Trophoblast cell (in vitro differentiated cells and primary cell): ENCODE measurements around the gene SPZ1.

Source experiments
- DNase-seq, 2 donors: peaks; one replicate each; pipeline ENCODE4 v3.0.0-alpha.2; 2016
- H2AFZ ChIP-seq: 2 replicates; pipeline ENCODE4 v1.6.1; 2013; ENCODE audit warnings: low read length, moderate library complexity, mild to moderate bottlenecking; ENCODE audit not compliant: insufficient read depth, poor library complexity
- H2AK5ac ChIP-seq: 2 replicates; pipeline ENCODE4 v1.6.1; 2013; ENCODE audit warnings: mild to moderate bottlenecking, low read length
- H2BK120ac ChIP-seq: 2 replicates; pipeline ENCODE4 v1.6.1; 2013; ENCODE audit warnings: low read length, mild to moderate bottlenecking, moderate library complexity; ENCODE audit not compliant: insufficient read depth, poor library complexity
- H2BK12ac ChIP-seq: 2 replicates; pipeline ENCODE4 v1.6.1; 2013; ENCODE audit warnings: mild to moderate bottlenecking, low read length, moderate library complexity
- H2BK5ac ChIP-seq: 2 replicates; pipeline ENCODE4 v1.6.1; 2013; ENCODE audit warnings: low read length, low read depth, moderate library complexity, mild to moderate bottlenecking; ENCODE audit not compliant: poor library complexity
- H3K14ac ChIP-seq: 2 replicates; pipeline ENCODE4 v1.6.1; 2013; ENCODE audit warnings: mild to moderate bottlenecking, low read length
- H3K18ac ChIP-seq: 2 replicates; pipeline ENCODE4 v1.6.1; 2013; ENCODE audit warnings: mild to moderate bottlenecking, low read length
- H3K23ac ChIP-seq: 2 replicates; pipeline ENCODE4 v1.6.1; 2013; ENCODE audit warnings: low read length
- H3K27ac ChIP-seq: 2 replicates; pipeline ENCODE4 v1.5.1; 2013; ENCODE audit warnings: low read depth, mild to moderate bottlenecking, inconsistent platforms, low read length, moderate library complexity
- H3K27me3 ChIP-seq: 2 replicates; pipeline ENCODE4 v1.6.1; 2013; ENCODE audit warnings: inconsistent platforms, mild to moderate bottlenecking, low read length, moderate library complexity; ENCODE audit not compliant: insufficient read depth
- H3K36me3 ChIP-seq, 2 experiments: 1 replicate in 1 of 2; 2 replicates in 1 of 2; pipeline ENCODE4 v1.6.1; 2013; ENCODE audit warnings: low read length in 2 of 2, mild to moderate bottlenecking in 2 of 2, moderate library complexity in 1 of 2; ENCODE audit not compliant: insufficient read depth in 2 of 2, control insufficient read depth in 1 of 2
- H3K4ac ChIP-seq: 2 replicates; pipeline ENCODE4 v1.6.1; 2013; ENCODE audit warnings: low read depth, mild to moderate bottlenecking, low read length, moderate library complexity
- H3K4me1 ChIP-seq, 2 experiments: 1 replicate in 1 of 2; 2 replicates in 1 of 2; pipeline ENCODE4 v1.6.1; 2013; ENCODE audit warnings: low read length in 2 of 2, mild to moderate bottlenecking in 2 of 2, moderate library complexity in 1 of 2; ENCODE audit not compliant: insufficient read depth in 2 of 2, control insufficient read depth in 1 of 2
- H3K4me2 ChIP-seq: 2 replicates; pipeline ENCODE4 v1.6.1; 2013; ENCODE audit warnings: inconsistent platforms, mild to moderate bottlenecking, low read length, moderate library complexity
- H3K4me3 ChIP-seq: 2 replicates; pipeline ENCODE4 v1.5.1; 2013; ENCODE audit warnings: mild to moderate bottlenecking, low read depth, low read length, inconsistent platforms
- H3K79me1 ChIP-seq: one replicate; pipeline ENCODE4 v1.6.1; 2013; ENCODE audit warnings: low read length
- H3K79me2 ChIP-seq: 2 replicates; pipeline ENCODE4 v1.6.1; 2013; ENCODE audit warnings: low read length, mild to moderate bottlenecking; ENCODE audit not compliant: control insufficient read depth, insufficient read depth, poor library complexity
- H3K9ac ChIP-seq: 2 replicates; pipeline ENCODE4 v1.6.1; 2013; ENCODE audit warnings: mild to moderate bottlenecking, low read length
- H3K9me3 ChIP-seq: 2 replicates; pipeline ENCODE4 v1.6.1; 2013; ENCODE audit warnings: low read depth, mild to moderate bottlenecking, control low read depth, inconsistent platforms, low read length; ENCODE audit not compliant: insufficient read depth
- H4K12ac ChIP-seq: 2 replicates; pipeline ENCODE4 v1.6.1; 2013; ENCODE audit warnings: low read depth, mild to moderate bottlenecking, low read length, moderate library complexity
- H4K8ac ChIP-seq: 2 replicates; pipeline ENCODE4 v1.6.1; 2013; ENCODE audit warnings: low read depth, mild to moderate bottlenecking, low read length, moderate library complexity
- H4K91ac ChIP-seq: one replicate; pipeline ENCODE4 v1.6.1; 2013; ENCODE audit warnings: low read depth, mild to moderate bottlenecking, low read length, moderate library complexity
- WGBS: extraction: QIAGEN DNeasy Blood & Tissue Kit; methylation state at CpG from one replicate; pipeline ENCODE4 v1.1.7; 2013; ENCODE audit warnings: missing lambda C conversion rate; ENCODE audit not compliant: insufficient read length, insufficient coverage; ENCODE audit errors: extremely low coverage; 5-methylcytosine and 5-hydroxymethylcytosine counted together

SPZ1 gene

GRCh38 chr5:80339116-80339515, 19.3 kb downstream of the SPZ1 start:
- H4K8ac ChIP-seq = no peak overlapping the region
- H3K27me3 ChIP-seq = no peaks in the 10 kb centered on the region
- H3K4me1 ChIP-seq = peaks cover 4 to 5% of the 10 kb centered on the region in 2 experiments
- H3K36me3 ChIP-seq = no peaks in the 10 kb centered on the region
- DNase-seq = peak; percentile 75 to 79
- H2BK12ac ChIP-seq = no peak overlapping the region
- no peak overlapping the region for H4K91ac ChIP-seq
- H3K9me3 ChIP-seq = no peaks in the 10 kb centered on the region
- H3K27ac ChIP-seq = no peak overlapping the region
- H3K79me1 ChIP-seq = peaks cover 3% of the 10 kb centered on the region
- no peak overlapping the region for H3K4ac ChIP-seq
- H2AK5ac ChIP-seq = no peak overlapping the region
- H3K79me2 ChIP-seq = no peaks in the 10 kb centered on the region
- no peak overlapping the region for H3K18ac ChIP-seq
- no peak overlapping the region for H2AFZ ChIP-seq
- no peak overlapping the region for H2BK5ac ChIP-seq
- no peak overlapping the region for H3K9ac ChIP-seq
- no peak overlapping the region for H3K14ac ChIP-seq
- no peak overlapping the region for H4K12ac ChIP-seq
- no CpG with 5 or more reads among the region's 7 CpGs for WGBS
- no peak overlapping the region for H2BK120ac ChIP-seq
- no peak overlapping the region for H3K4me3 ChIP-seq
- H3K23ac ChIP-seq = no peak overlapping the region
- H3K4me2 ChIP-seq = no peak overlapping the region

GRCh38 chr5:80341016-80341775, 21.4 kb downstream of the SPZ1 start:
- Histone ChIP-seq H3K18ac (no peak overlapping the region), H3K27ac (no peak overlapping the region), H2AFZ (no peak overlapping the region), H2BK5ac (no peak overlapping the region), H2BK12ac (no peak overlapping the region), H4K8ac (no peak overlapping the region), H3K23ac (no peak overlapping the region), H3K4ac (no peak overlapping the region), H4K91ac (no peak overlapping the region), H3K4me1 (peaks cover 4 to 5% of the 10 kb centered on the region in 2 experiments), H3K36me3 (no peaks in the 10 kb centered on the region), H3K4me3 (no peak overlapping the region), H3K14ac (no peak overlapping the region), H2BK120ac (no peak overlapping the region), H3K9ac (no peak overlapping the region), H2AK5ac (no peak overlapping the region), H3K27me3 (no peaks in the 10 kb centered on the region), H4K12ac (no peak overlapping the region), H3K4me2 (no peak overlapping the region), H3K79me2 (no peaks in the 10 kb centered on the region), H3K79me1 (peaks cover 3% of the 10 kb centered on the region), H3K9me3 (no peaks in the 10 kb centered on the region)
- no CpG with 5 or more reads among the region's 4 CpGs for WGBS
- no peak for DNase-seq

GRCh38 chr5:80343067-80343466, 23.3 kb downstream of the SPZ1 start:
- Histone ChIP-seq H4K91ac (no peak overlapping the region), H3K79me2 (no peaks in the 10 kb centered on the region), H3K79me1 (peaks cover 3% of the 10 kb centered on the region), H3K14ac (no peak overlapping the region), H2BK5ac (no peak overlapping the region), H2AK5ac (no peak overlapping the region), H3K36me3 (no peaks in the 10 kb centered on the region), H3K9me3 (no peaks in the 10 kb centered on the region), H2AFZ (no peak overlapping the region), H3K23ac (no peak overlapping the region), H3K4me1 (peaks cover 4 to 5% of the 10 kb centered on the region in 2 experiments), H3K9ac (no peak overlapping the region), H3K27me3 (no peaks in the 10 kb centered on the region), H2BK120ac (no peak overlapping the region), H4K8ac (no peak overlapping the region), H3K4me3 (no peak overlapping the region), H4K12ac (no peak overlapping the region), H2BK12ac (no peak overlapping the region), H3K4ac (no peak overlapping the region), H3K4me2 (no peak overlapping the region), H3K18ac (no peak overlapping the region), H3K27ac (peak overlapping the region; percentile 63)
- peak; percentile 3 to 48 for DNase-seq
- WGBS = no CpG with 5 or more reads among the region's 3 CpGs

GRCh38 chr5:80346055-80346454, 26.3 kb downstream of the SPZ1 start:
- H3K9me3 ChIP-seq = no peaks in the 10 kb centered on the region
- no peak overlapping the region for H4K91ac ChIP-seq
- no peak overlapping the region for H4K8ac ChIP-seq
- H3K4ac ChIP-seq = no peak overlapping the region
- H3K36me3 ChIP-seq = no peaks in the 10 kb centered on the region
- H3K79me2 ChIP-seq = no peaks in the 10 kb centered on the region
- H3K4me3 ChIP-seq = no peak overlapping the region
- H4K12ac ChIP-seq = no peak overlapping the region
- no peak overlapping the region for H3K23ac ChIP-seq
- no peak overlapping the region for H3K27ac ChIP-seq
- H3K18ac ChIP-seq = no peak overlapping the region
- no peak overlapping the region for H2AK5ac ChIP-seq
- no peak overlapping the region for H2BK5ac ChIP-seq
- H3K79me1 ChIP-seq = peaks cover 3% of the 10 kb centered on the region
- H3K14ac ChIP-seq = no peak overlapping the region
- no peak overlapping the region for H2BK120ac ChIP-seq
- no CpG with 5 or more reads among the region's 2 CpGs for WGBS
- H2AFZ ChIP-seq = no peak overlapping the region
- DNase-seq = peak; percentile 0 to 53
- H3K4me1 ChIP-seq = peaks cover 4 to 5% of the 10 kb centered on the region in 2 experiments
- H3K4me2 ChIP-seq = no peak overlapping the region
- no peak overlapping the region for H2BK12ac ChIP-seq
- no peaks in the 10 kb centered on the region for H3K27me3 ChIP-seq
- no peak overlapping the region for H3K9ac ChIP-seq
